ENCODE measurements around the gene HRAS.
A peak's percentile ranks its signal among the peaks of the same experiment; 100 is the strongest.

Gene HRAS

GRCh38 chr11:507727-508515, 27.5 kb downstream of the HRAS start:
- no peak for DNase-seq (ENCODE audit: low spot score)

- DNase-seq (ENCODE audit: low spot score) = peak; percentile 99
Observed at GRCh38 chr11:506995-507726, 28.2 kb downstream of the HRAS start, which contains the start of gene RNH1. TSS of gene RNH1 (minus strand) at chr11:507242. CDS start at chr11:502162, 5,080 bp downstream.

- DNase-seq (ENCODE audit: low spot score) = peak; percentile 97
Observed at GRCh38 chr11:506238-506994, 29.0 kb downstream of the HRAS start.

- DNase-seq (ENCODE audit: low spot score) = no peak
Observed at GRCh38 chr11:504994-505344, 30.4 kb downstream of the HRAS start.

DNA sequence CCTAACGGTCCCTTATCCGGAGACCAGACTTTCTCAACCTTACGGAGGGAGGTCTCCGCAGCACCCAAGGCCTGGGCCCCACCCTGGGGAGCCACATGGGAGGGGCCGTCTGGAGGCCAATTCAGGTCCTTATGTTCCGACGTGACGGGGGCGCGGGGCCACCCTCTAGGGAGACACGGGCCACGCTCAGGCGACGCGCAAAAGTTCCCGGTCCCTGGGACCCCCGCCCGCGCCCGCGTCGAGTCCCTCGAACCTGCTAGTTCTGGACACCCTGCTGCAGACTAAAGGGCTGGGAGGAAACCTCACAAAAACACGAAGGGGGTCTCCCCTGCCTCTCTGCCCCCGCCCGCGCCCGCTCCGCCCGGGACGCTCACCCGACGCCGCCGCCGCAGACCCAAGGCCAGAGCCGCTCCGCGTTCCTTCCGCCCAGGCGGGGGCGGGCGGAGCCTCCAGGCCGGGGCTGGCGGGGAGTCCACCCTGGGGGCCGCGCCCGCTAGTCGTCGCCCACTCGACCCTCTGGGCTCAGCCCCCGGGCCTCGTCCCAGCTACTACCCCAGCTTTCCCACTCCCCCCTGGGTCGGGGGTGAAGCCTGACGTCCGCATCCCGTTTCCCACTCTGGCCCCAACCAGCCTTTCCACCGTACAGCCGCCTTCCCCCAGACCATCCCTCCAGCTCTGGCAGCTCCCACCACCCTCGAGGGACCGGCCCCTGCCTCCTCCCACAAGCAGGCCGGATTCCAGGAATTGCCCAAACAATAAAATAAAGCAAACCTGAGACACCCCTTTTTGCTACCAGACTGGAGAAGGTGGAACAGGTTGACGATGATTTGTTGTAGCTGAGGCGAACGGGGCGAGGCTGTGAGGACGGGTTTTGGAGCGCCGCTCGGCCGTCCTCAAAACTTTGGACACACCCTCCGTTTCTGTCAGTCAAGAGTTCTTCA, 31.1 kb downstream of the HRAS start:
- DNase-seq (ENCODE audit: low spot score) = peak; percentile 41

GRCh38 chr11:503179-503981, 32.0 kb downstream of the HRAS start:
- no peak for DNase-seq (ENCODE audit: low spot score)

DNA sequence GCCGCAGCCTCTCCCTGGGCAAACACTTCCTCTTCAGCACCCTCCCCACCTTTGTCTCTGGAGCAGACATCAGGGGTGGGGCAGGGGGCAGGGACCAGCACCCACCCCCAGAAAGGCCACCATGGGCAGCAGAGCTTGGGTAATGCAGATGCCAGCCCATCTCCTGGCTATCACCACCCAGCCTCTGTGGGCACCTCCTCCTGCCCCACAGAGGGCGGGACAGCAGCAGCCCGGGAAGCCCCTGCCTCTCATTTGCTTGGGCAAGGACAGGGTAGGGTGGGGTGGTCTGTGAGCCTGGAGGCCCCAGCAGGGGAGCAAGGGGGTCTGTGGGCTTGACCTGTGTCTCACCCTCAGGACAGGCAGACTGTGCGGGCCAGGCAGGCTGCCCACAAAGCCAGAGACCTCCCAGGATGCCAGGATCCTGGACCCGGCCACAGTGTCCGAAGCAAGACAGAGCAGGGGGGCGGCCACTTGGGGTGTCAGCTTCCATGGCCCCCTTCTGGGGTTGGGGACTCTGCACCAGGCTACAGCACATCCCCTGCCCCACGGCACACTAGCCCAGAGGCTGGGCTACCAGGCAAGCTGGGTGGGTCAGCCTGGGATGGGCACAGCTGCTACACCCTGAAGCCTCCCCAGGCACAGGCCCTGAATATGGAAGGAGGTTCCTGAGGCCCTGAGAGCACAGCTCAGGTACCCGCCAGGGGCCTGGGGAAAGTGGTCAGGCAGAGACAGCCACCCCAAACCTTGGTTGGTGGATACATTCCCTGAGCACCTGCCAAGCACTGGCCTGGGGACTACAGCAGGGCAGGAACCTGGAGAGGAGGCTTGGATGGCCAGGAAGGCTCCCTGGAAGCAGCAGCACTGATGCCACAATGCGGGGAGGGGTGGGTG, 32.8 kb downstream of the HRAS start:
- no peak for DNase-seq (ENCODE audit: low spot score)

GRCh38 chr11:501683-502287, 33.6 kb downstream of the HRAS start:
- DNase-seq (ENCODE audit: low spot score) = no peak

DNA sequence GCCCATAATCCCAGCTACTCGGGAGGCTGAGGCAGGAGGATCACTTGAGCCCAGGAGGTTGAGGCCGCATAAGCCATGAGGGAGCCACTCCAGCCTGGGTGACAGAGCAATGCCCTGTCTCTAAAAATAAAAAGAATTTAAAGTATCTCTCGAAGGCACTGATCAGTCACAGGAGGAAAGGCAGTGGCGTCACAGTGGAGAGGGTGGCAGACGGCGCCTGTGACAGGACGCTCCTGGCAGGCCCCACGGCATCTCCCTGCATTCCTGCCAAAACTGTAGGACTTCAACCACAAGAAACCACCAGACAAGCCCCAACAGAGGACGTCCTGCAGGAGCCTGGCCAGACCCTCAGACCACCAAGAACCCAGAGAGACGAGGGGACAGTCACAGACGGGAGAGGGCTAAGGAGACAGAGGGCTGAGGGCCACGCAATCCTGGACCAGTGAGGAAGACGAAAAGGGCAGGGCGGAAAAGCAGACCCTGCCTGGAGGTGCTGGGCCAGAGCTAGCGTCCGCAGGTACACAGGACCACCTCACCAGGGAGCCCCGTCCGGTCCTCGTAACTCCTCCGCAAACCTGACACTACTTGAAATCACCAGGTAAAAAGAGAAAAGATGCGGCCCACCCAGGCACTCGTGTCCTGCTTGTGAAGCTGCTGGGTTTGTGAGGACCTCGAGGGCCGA, 34.2 kb downstream of the HRAS start:
- DNase-seq (ENCODE audit: low spot score) = no peak

- no peak for DNase-seq (ENCODE audit: low spot score)
Observed at GRCh38 chr11:499201-500076, 35.9 kb downstream of the HRAS start.

DNA sequence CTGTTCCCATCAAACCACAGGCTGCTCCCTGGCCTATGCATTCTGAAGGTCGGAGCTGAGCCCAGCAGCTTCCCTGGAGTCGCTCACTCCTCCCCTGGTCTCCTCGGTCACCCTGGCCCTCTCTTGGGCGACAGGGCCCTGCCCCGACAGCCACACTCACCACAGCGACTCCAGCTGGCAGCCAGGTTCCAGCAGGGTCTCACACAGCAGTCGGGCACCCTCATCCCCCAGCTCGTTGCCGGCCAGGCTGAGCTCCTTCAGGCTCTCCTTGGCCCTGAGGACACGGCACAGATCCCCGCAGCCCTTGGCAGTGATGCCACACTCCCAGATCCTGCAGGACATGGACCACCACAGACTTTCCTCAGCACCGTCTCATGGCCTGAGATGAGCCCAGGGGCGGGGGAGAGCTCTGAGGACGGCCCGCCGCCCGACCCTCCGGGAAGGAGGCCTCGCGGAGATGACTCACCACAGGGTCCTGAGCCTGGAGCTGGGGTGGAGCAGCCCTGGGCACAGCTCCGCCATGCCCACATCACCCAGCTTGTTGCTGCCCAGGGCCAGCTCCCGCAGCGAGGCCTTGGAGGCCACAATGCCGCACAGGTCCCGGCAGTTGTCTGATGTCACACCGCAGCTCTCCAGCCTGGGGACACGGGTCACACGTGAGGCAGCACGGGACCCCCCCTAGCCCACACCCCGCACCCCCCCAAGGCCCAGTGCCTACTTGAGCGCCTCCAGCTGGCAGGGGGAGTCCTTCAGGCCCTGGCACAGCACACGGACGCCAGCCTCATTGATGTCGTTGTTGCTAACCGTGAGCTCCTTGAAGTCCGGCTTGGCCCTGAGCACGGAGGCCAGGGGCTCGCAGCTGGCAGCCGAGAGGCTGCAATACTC, 36.8 kb downstream of the HRAS start:
- no peak for DNase-seq (ENCODE audit: low spot score)

GRCh38 chr11:497565-498296, 37.6 kb downstream of the HRAS start:
- DNase-seq (ENCODE audit: low spot score) = no peak

- DNase-seq (ENCODE audit: low spot score) = no peak
Observed at GRCh38 chr11:496834-497564, 38.4 kb downstream of the HRAS start.

GRCh38 chr11:495537-495931, 39.8 kb downstream of the HRAS start:
- no peak for DNase-seq (ENCODE audit: low spot score)
